Smooth muscle cell of the brain vasculature (primary cell): ENCODE data around the gene SLC9B2.

Experiments used
- DNase-seq: peaks from one replicate; pipeline ENCODE4 v3.0.0-alpha.2; 2012; ENCODE audit warnings: low read depth, low spot score

The SLC9B2 gene

GRCh38 chr4:103076747-103077347 is at the start of gene SLC9B2:
TSS of gene SLC9B2 (minus strand) at chr4:103076761. CDS start at chr4:103067550, 9,211 bp downstream.
- DNase-seq = peak; percentile 24

- no peak for DNase-seq
These were observed 49.6 kb upstream of the SLC9B2 start for GRCh38 chr4:103126126-103126525.

- no peak for DNase-seq
These were observed 46.6 kb upstream of the SLC9B2 start for GRCh38 chr4:103123114-103123513.

GRCh38 chr4:103118166-103118565 is 41.6 kb upstream of the SLC9B2 start:
- no peak for DNase-seq

- no peak for DNase-seq
These were observed 35.0 kb upstream of the SLC9B2 start for GRCh38 chr4:103111598-103111997.

- DNase-seq = no peak
These were observed 32.0 kb upstream of the SLC9B2 start for GRCh38 chr4:103108542-103108941.

GRCh38 chr4:103105558-103106356 is 29.2 kb upstream of the SLC9B2 start:
- DNase-seq = no peak

GRCh38 chr4:103104886-103105285 is 28.3 kb upstream of the SLC9B2 start:
- no peak for DNase-seq

GRCh38 chr4:103100691-103101090 is 24.1 kb upstream of the SLC9B2 start:
- DNase-seq = no peak

- DNase-seq = peak; percentile 79
These were observed 23.3 kb upstream of the SLC9B2 start, which contains the start of gene BDH2 for GRCh38 chr4:103099691-103100392. TSS of gene BDH2 (minus strand) at chr4:103099834. CDS start at chr4:103096254, 3,580 bp downstream.

GRCh38 chr4:103098756-103099440 is 22.3 kb upstream of the SLC9B2 start:
- no peak for DNase-seq

- DNase-seq = no peak
These were observed 21.8 kb upstream of the SLC9B2 start for GRCh38 chr4:103098341-103098740.

- no peak for DNase-seq
These were observed 20.6 kb upstream of the SLC9B2 start for GRCh38 chr4:103097112-103097511.

GRCh38 chr4:103095080-103095479 is 18.5 kb upstream of the SLC9B2 start:
- no peak for DNase-seq

- no peak for DNase-seq
These were observed 15.7 kb upstream of the SLC9B2 start for GRCh38 chr4:103092245-103092644.

GRCh38 chr4:103091601-103092223 is 15.2 kb upstream of the SLC9B2 start:
- no peak for DNase-seq

GRCh38 chr4:103089481-103089880 is 12.9 kb upstream of the SLC9B2 start:
- DNase-seq = no peak

GRCh38 chr4:103086551-103086950 is 10.0 kb upstream of the SLC9B2 start:
- no peak for DNase-seq

GRCh38 chr4:103085555-103086196 is 9.1 kb upstream of the SLC9B2 start:
- no peak for DNase-seq

GRCh38 chr4:103079621-103080020 is 3.1 kb upstream of the SLC9B2 start:
- DNase-seq = no peak
